ENCODE measurements around the gene CYP2W1.
"Not testable (repeated sequence)": the region's sequence is repeated elsewhere in the genome, so short reads cannot be mapped to it uniquely, and the experiment has no call there.

The CYP2W1 gene

DNA sequence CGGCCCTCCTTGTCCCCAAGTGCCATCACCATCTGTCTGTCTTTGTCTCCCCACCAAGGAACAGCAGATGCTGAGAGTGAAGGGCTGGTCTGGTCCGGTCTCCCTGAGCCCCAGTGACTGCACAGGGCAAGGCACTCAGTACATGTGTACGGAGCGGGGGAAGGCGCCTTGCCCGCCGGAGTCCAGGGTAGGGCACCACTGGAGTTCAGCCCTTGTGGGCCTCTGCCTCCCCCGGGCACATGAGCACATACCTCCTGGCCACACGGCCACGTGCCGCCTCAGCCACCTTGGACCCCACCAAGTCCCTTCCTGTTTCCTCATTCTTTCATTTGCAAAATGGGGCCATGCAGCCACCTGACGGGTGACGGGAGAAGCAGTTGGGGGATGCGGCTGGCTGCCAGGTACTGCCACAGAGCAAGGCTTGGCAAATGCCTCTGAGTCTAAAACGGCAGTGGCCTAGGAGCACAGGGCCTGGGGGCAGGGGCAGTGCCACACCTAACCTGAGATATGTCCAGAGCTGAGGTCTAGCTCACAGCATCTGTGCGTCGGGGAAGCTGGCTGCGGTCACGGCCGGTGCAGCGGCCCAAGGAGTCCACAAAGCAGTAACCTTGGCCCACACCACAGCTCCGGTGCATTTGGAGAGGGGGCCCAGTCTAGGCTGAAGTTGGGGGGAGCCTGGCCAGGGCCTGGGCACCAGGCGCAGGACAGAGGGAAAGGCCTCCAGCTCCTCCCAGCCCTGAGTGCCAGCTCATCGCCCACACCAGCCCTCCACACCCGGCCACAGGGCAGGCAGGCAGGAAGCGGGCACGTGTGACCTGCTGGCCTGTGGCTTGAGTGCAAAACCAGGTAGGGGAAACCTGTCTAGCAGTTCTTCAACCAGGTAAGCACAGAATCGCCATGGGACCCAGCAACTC, 33.7 kb upstream of the CYP2W1 start:
- no peak for DNase-seq (ENCODE audit: low read depth)
- H3K4me3 ChIP-seq (ENCODE audit: low read depth, low read length), result no peak overlapping the region

DNA sequence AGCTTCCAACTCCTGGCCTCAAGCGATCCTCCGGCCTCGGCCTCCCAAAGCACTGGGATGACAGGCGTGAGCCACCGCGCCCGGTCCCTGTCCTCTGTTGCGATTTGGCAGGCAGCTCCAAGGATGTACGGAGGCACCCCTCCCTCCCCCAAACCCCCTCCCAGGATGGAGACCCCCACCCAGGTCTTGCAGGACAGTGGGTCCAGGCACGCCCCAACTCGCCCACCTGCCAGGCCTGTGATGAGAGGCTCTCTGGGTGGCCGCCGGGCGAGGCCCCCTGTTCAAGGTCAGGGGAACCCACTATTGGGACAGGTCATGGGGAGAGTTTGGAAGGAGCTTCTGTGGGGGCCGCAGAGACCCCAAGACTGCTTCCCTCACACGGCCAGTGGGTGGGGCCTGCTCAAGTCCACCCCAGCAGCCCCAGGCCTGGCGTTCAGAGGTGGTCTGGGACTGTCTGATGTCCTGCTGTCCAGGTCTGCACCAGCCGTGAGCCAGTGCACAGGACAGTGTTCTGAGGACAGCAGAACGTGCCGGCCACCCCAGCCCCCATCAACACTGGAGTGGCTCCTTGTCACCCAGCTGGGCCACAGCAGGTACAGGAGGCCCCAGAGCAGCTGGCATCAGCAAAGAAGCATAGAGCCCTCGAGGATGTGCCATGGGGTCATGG, 31.0 kb upstream of the CYP2W1 start:
- no peak overlapping the region for H3K4me3 ChIP-seq (ENCODE audit: low read depth, low read length)
- DNase-seq (ENCODE audit: low read depth), result no peak

DNA sequence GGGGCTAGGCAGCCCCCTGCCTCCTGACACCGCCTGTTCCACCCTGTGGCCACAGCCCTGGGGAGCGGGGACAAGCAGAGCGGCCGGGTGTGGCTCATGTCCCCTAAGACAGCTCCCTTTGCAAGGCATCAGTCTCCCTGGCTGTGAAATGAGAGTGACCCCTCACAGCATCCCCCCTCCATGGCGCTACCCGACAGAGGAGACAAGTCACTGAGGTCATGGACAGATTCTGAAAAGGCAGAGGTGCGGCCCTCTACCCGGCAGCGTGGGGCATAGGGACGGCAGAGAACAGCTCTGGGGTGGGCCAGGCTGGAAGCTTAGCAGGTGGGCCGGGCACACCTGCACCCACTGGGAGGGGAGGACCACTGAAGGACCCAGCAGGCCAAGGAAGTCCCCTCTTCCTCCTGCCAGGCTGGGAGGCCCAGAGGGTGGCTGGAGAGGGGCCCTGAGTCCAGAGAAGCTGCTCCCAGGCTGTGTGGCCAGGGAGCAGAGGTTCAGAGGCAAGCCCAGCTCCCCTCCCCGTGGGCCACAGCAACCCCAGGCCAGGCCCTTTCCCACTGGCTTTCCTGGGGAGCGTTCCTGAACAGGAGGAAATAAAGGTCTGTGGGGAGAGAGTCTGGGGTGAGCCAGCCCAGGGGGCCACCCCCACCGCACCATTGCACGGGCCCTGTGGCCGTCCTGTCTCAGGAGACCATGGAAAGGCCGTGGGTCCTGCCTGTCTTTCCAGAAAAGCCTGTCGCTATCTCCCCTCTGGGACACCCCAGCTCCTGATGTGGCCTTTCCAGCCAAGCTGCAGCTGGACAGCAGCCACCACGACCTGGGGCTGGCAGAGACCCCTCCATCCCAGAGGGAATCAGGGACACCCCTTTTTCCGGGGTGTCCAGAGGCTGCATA, 30.2 kb upstream of the CYP2W1 start:
- DNase-seq (ENCODE audit: low read depth), result no peak
- no peak overlapping the region for H3K4me3 ChIP-seq (ENCODE audit: low read depth, low read length)

DNA sequence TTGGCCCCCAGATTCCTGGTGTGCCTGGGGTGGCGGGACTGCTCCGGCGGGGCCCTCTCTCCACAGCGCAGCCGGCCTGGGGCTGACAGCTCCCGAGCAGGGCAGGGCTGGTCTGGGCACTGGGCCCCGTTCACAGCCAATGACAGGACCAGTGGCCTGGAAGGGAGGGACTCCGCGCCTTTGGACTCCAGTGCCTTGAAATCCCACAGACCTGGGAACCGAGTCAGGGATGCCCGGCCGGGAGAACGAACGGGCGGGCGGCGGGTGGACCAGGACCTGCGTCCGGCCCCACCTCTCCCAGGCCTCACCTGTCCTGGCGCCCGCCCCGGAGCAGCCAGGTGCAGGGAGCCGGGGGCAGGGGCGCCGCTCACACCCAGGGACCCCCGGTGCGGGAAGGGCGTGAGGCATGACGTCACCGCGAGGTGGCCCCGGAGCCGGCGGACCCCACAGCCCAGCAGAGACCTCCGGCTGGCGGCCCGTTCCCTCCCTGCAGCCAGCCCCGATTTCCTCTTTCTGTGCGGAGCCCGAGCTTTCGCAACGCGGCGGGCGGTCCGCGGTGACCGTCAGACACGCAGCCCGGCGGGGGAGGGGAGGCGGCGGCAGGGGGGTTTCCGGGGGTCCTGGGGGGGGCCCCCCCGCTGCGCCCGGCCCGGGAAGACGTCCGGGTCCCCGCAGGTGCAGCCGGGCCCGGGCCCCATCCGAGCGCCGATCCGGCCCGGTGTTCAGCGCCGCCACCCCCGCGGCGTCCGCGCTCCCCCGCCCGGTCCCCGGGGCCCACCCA, 29.2 kb upstream of the CYP2W1 start:
- H3K4me3 ChIP-seq (ENCODE audit: low read depth, low read length), result peak overlapping the region; percentile 30
- DNase-seq (ENCODE audit: low read depth), result no peak

DNA sequence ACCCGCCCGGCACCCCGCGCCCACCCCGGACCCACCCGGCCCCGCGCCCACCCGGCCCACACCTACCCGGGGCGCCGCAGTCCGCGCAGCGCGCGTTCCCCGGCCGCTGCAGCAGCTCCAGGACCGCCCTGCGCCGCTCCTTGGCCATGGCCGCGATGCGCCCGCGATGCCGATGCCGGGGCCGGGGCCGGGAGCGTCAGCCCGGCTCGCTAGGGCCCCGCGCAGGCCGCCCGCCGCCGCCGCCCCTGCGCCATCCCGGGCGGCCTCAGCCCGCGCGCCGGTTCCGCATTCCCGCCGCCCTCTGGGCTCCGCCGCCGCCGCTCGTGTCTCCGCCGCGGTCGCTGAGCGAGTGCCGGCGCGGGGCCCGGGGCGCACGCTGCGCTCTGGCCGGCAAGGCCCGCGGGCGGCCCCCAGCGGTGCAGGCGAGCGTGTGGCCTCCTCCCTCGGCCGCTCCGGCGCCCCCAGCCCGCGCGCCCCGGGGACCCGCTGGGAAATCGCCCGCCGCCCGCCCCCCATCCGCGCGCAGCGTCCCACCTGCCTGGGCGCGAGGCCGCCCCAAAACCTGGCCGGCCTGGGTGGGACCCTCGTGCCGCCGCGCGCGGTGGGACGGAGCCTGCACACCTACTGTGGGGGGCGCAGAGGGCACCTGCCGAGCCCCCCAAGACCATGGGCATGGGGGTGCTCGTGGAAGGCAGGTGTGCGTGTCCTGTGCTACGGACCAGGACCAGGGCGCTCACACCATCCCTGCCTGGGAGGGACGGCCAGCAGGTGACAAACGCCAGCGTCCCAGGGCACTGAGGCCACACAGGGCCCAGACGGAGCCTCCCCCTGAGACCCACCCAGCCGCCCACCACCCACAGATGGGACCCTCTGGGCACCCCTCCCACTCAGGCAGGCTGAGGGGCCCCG, 28.4 kb upstream of the CYP2W1 start, which contains the start of gene ADAP1:
Gene ADAP1 (minus strand): TSS at position 351 of the 909 bp plus-strand sequence. CDS start 203 bp downstream, at position 148.
- no peak for DNase-seq (ENCODE audit: low read depth)
- H3K4me3 ChIP-seq (ENCODE audit: low read depth, low read length), result peak within 1 kb of the TSS; percentile 30

DNA sequence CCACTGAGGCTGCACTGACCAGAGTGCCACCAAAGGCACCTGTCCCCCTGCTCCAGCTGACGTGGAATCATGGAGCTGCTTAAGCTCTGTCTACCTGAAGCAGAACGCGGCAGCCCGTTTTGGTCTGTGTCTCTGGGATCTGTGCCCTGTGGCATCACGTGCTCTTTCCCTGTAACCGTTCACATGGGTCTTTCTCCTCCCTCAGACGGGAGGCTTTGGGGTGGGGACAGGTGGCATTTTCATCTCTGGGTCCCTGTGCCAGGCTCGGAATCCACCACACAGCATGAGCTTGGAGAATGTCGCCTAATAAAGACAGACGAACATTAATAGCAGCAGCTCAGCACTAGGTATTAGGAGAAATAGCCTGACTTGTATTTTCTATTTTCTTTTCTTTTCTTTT, 26.9 kb upstream of the CYP2W1 start:
- H3K4me3 ChIP-seq (ENCODE audit: low read depth, low read length), result no peak overlapping the region

DNA sequence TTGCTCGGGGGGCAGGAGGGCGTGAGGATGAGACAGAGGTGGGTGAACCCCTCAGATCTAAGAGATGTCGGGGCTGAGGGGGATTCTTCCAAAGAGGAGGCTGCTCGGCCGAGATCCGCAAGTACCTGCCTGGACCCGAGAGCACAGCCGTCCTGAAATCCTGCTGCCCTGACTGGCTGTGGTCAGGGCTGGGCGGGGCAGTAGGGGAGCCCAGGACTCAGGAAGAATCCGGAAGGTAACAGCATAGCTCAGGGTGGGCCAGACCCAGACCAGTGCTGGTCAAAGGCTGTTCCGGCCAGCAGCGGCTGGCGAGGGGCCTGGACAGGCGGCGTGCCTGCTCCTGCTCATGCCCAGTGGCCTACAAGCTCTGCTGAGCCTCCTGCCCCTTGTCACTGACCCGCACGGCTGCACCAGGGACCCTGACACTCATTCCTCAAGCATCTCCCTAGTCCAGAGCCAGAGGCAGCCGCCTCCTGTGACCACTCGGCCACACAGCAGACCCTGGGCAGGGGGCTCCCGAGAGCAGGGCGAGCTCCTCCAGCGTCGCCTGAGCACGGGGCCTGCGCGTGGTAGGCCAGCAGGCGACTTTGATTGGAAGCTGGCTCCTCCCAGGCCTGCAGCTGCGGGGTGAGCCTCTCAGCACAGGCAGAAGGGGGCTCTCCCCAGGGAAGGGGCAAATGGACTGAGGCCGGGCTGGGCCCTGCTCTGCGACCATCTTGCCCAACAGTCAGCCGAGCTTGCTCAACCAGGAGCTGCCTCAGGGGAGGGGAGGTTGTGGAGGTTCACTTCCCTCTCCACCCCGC, 25.4 kb upstream of the CYP2W1 start:
- DNase-seq (ENCODE audit: low read depth), result no peak
- H3K4me3 ChIP-seq (ENCODE audit: low read depth, low read length), result no peak overlapping the region

More for the DNA sequence above, 26.9 kb upstream of the CYP2W1 start:
- no peak for DNase-seq (ENCODE audit: low read depth)

DNA sequence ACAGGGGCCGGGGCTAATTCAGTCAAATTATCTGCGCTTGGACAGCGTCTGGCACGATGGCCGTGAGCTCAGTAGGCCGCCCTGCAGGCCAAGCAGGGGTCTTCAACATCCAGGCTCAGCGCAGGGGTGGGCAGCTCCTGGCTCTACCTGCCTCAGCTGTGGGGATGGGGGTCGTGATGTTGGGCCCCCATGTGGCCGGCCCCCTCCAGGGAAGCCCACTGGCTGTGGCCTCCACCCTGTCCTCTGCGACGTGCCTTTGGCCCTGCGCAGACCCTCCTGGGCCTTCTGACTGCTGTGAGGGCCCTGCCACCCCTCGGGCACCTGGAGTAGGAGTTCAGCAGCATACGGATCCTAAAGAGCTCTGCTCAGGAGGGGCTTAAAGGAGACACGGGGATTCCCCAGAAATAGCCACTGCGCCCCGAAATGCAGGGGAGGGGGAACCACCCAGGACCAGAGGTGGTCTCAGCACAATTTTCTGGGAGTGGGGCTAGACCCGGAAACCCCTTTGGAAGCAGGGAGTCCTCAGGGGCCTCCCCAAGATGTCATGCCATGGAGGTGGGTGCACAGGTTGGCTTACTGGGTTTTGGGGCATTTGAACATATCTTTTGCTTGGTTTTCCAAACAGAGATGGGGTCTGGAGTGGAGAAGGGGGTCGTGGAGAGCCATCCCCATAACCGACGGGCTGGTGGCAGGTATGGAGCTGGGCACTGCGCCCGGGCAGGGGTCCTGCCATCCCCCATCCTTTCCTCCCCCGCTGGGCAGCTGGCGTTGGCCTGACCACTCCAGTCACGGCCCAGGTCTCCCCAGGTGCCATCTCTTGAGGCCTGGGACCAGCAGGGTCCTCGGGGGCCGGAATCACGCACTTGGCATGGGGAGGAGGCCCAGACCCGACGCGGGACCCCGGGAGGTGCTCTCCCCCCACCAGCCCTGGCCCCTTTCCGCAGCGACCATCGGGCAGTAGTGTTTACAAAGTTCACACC, 24.5 kb upstream of the CYP2W1 start:
- DNase-seq (ENCODE audit: low read depth), result no peak

DNA sequence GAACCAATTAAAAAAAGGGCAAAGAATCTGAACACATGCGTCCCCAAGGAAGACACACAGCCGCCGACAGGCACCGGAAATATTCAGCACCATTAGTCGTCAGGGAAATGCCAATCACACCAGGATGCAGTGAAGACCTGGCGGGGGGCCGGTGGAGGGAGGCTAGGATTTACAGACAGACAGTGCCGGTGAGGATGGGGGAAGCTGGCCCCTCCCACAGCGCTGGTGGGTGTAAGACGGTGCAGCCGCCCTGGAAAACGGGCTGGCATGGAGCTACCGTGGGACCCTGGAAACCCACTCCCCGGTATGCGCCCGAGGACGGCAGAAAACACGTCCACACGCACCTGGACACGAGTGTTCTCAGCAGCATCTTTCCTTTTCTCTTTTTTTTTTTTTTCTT, 23.7 kb upstream of the CYP2W1 start:
- no peak for DNase-seq (ENCODE audit: low read depth)
- no peak overlapping the region for H3K4me3 ChIP-seq (ENCODE audit: low read depth, low read length)

More for the DNA sequence above, 24.5 kb upstream of the CYP2W1 start:
- H3K4me3 ChIP-seq (ENCODE audit: low read depth, low read length), result no peak overlapping the region

DNA sequence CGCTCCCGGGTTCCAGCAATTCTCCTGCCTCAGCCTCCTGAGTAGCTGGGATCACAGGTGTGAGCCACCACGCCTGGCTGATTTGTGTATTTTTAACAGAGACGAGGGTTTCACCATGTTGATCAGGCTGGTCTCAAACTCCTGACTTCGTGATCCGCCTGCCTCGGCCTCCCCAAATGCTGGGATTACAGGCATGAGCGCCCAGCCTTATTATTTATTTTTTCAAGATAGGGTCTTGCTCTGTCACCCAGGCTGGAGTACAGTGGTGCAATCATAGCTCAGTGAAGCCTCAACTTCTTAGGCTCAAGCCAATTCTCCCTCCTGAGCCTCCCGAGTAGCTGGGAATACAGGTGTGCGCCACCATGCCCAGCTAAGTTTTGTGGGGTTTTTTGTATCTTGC, 23.2 kb upstream of the CYP2W1 start:
- not testable (repeated sequence) for H3K4me3 ChIP-seq (ENCODE audit: low read depth, low read length); DNase-seq (ENCODE audit: low read depth)

DNA sequence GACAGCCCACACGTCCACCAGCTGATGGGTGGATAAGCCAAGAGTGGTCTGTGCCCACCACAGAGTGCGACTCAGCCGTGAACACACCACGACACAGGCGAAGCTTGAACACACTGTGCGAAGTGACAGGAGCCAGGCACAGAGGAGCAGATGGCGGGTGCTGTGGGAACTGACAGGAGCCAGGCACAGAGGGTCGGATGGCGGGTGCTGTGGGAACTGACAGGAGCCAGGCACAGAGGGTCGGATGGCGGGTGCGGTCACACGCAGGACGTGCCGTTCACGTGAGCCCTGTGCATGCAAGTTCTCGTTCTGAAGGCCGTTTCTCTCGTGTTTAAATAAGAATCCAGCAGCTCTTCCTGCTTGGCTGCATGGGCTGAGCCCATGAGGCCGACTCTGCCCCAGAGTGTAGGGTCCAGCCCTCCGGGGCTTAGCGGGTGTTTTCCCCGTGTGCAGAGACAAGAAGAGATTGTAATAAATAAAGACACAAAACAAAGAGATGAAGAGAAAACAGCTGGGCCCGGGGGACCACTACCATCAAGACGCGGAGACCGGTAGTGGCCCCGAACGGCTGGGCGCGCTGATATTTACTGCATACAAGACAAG, 22.6 kb upstream of the CYP2W1 start:
- no peak for DNase-seq (ENCODE audit: low read depth)
- no peak overlapping the region for H3K4me3 ChIP-seq (ENCODE audit: low read depth, low read length)

DNA sequence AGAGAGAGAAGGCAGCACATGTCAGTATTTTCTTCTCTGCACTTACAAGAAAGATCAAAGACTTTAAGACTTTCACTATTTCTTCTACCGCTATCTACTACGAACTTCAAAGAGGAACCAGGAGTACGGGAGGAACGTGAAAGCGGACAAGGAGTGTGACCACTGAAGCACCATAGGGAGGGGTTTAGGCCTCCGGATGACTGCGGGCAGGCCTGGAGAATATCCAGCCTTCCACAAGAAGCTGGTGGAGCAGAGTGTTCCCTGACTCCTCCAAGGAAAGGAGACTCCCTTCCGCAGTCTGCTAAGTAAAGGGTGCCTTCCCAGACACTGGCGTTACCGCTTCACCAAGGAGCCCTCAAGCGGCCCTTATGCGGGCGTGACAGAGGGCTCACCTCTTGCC, 22.0 kb upstream of the CYP2W1 start:
- DNase-seq (ENCODE audit: low read depth); H3K4me3 ChIP-seq (ENCODE audit: low read depth, low read length): not testable (repeated sequence)

DNA sequence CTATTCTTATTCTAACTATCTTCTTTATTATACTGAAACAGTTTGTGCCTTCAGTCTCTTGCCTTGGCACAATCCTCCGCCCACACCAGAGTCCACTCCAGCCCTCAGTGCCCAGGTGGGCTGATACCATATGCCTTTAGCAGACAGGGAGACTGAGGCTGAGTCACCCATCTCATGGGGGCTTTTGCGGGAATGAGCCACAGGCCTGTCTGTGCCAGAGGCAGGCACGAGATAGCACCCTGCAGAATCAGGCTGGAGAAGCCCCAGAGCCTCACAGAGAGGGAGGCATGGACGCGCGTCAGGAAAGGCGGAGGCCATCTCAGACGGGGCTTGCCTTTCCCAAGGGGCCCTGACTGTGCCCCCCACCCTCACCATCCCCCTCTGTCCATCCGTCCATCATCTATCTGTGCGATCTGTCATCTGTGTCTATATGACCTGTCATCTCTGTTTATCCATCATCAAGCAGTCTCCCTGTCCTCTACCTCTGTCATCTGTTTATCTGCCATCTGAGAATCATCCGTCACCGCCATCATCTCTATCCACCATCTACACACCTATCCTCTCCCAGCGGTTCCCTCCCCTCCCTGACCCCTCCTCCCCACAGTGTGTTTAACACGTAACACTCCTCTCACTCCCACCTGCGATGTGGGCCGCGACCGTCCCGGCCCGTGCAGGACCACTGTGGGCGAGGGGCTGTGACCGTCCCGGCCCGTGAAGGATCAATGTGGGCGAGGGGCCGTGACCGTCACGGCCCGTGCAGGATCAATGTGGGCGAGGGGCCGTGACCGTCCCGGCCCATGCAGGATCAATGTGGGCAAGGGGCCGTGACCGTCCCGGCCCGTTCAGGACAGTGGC, 21.2 kb upstream of the CYP2W1 start:
- no peak overlapping the region for H3K4me3 ChIP-seq (ENCODE audit: low read depth, low read length)
- DNase-seq (ENCODE audit: low read depth), result no peak

DNA sequence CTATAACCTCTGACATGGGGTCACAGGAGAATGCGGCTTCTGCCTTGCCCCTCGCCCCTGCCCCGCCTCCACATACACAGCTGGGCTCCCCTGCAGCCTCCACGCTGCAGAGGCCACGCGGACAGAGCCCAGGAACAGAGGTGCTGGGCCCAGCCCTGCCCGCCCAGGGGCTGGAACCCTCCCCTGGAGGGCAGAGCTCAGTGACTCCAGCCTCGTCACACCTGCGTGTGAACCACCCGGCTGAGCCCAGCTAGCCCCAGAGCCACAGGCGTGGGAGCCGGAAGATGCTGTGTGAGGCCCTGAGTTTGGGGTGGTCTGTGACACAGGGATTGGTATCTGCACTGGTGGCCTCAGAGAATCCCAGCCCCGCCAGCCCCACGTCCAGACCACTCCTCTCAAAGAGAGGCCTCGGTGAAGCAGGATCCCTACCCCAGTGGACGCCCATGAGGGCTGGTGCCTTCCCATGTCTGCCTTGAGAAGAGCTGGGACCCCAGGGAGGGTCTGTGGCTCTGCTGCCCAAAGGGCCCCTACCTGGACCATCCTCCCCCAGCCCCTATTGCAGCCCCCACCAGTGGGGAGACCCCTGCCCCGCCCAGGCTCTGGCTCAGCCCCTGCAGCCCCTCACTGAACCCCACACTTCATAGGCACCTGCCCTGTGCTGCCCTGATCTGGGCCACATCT, 20.4 kb upstream of the CYP2W1 start:
- no peak for DNase-seq (ENCODE audit: low read depth)
- no peak overlapping the region for H3K4me3 ChIP-seq (ENCODE audit: low read depth, low read length)

Data from skeletal muscle cell (primary cell).